Stomach (tissue), 4 donors: ENCODE results near the gene EXOC2.

ENCODE experiments used
- POLR2AphosphoS5 ChIP-seq, 3 donors: sonication (generic); formaldehyde crosslinking; IDR thresholded peaks; one replicate each; pipeline ENCODE4 v1.6.1; 2016; ENCODE audit warnings: antibody characterized with exemption in 3 of 3
- TF ChIP-seq, protein P1 (sequence below), 7 experiments: fragments of 450-650 bp in 4 of 7; fragments of 200-600 bp in 3 of 7; sonication (generic) in 3 of 7; IDR thresholded peaks; one replicate each; pipeline ENCODE4 v1.5.1; 2016 to 2019; ENCODE audit warnings: antibody characterized with exemption in 7 of 7, control low read depth in 2 of 7, mild to moderate bottlenecking in 1 of 7

DNA sequence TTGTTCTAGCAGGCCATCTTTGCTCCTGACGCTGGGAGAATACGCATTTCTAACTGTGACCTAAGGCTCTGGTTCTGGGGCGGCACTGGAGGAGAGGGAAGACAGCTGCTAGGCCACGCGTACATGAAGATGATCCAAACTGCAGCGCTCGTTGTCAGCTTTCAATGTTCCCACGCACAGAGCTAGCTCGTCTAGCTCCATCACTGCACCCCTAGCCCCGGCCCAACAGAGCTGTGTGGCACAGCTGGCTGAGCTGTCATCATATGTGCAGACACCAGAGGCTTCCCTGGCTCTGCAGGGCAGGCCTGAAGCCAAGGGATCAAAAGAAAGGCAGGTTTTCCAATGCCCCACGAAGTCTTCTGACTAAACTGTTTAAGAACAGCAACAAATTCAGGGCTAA is 176.7 kb downstream of the EXOC2 start:
- TF ChIP-seq, protein P1, sequence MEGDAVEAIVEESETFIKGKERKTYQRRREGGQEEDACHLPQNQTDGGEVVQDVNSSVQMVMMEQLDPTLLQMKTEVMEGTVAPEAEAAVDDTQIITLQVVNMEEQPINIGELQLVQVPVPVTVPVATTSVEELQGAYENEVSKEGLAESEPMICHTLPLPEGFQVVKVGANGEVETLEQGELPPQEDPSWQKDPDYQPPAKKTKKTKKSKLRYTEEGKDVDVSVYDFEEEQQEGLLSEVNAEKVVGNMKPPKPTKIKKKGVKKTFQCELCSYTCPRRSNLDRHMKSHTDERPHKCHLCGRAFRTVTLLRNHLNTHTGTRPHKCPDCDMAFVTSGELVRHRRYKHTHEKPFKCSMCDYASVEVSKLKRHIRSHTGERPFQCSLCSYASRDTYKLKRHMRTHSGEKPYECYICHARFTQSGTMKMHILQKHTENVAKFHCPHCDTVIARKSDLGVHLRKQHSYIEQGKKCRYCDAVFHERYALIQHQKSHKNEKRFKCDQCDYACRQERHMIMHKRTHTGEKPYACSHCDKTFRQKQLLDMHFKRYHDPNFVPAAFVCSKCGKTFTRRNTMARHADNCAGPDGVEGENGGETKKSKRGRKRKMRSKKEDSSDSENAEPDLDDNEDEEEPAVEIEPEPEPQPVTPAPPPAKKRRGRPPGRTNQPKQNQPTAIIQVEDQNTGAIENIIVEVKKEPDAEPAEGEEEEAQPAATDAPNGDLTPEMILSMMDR (IDR thresholded peaks at IDR 0.05) = no peak
- no peak for TF ChIP-seq POLR2AphosphoS5 (IDR thresholded peaks at IDR 0.05)
